Effector memory CD4-positive, alpha-beta T cell (primary cell): ENCODE data around the gene INTS11.

ENCODE experiments used
- DNase-seq, 3 donors: peaks; one replicate each; pipeline ENCODE4 v3.0.0-alpha.2; 2020
- H3K27ac ChIP-seq: 2 replicates; pipeline ENCODE4 v1.7.0; 2013; ENCODE audit warnings: mild to moderate bottlenecking, low read length, moderate library complexity; ENCODE audit not compliant: insufficient read depth, poor library complexity, severe bottlenecking
- H3K27me3 ChIP-seq: replicated peaks from 2 replicates; pipeline ENCODE4 v1.7.0; 2013; ENCODE audit warnings: mild to moderate bottlenecking, low read length; ENCODE audit not compliant: insufficient read depth, control insufficient read depth, poor library complexity, severe bottlenecking
- H3K36me3 ChIP-seq: 2 replicates; pipeline ENCODE4 v1.7.0; 2013; ENCODE audit warnings: mild to moderate bottlenecking, low read length, moderate library complexity; ENCODE audit not compliant: control insufficient read depth, insufficient read depth
- H3K4me1 ChIP-seq: 2 replicates; pipeline ENCODE4 v1.7.0; 2013; ENCODE audit warnings: low read length, mild to moderate bottlenecking; ENCODE audit not compliant: control insufficient read depth, insufficient read depth, poor library complexity, severe bottlenecking
- H3K4me3 ChIP-seq: 2 replicates; pipeline ENCODE4 v1.7.0; 2013; ENCODE audit warnings: low read length, low read depth, mild to moderate bottlenecking; ENCODE audit not compliant: insufficient read depth, poor library complexity, severe bottlenecking
- H3K9me3 ChIP-seq: 2 replicates; pipeline ENCODE4 v1.7.0; 2013; ENCODE audit warnings: mild to moderate bottlenecking, low read length, moderate library complexity; ENCODE audit not compliant: control insufficient read depth

INTS11 gene

GRCh38 chr1:1281533-1282321 lies 42.7 kb downstream of the INTS11 start:
- no peak for DNase-seq
- H3K4me3 ChIP-seq: no peak overlapping the region

GRCh38 chr1:1280782-1281481 lies 43.5 kb downstream of the INTS11 start:
- Histone ChIP-seq H3K27me3 (no peaks in the 10 kb centered on the region), H3K4me1 (no peaks in the 10 kb centered on the region), H3K36me3 (no peaks in the 10 kb centered on the region), H3K9me3 (no peaks in the 10 kb centered on the region), H3K4me3 (no peak overlapping the region), H3K27ac (no peak overlapping the region)
- no peak for DNase-seq

More at GRCh38 chr1:1281533-1282321, 42.7 kb downstream of the INTS11 start:
- H3K36me3 ChIP-seq: no peaks in the 10 kb centered on the region
- H3K27ac ChIP-seq: no peak overlapping the region
- H3K4me1 ChIP-seq: no peaks in the 10 kb centered on the region
- no peaks in the 10 kb centered on the region for H3K27me3 ChIP-seq
- no peaks in the 10 kb centered on the region for H3K9me3 ChIP-seq

GRCh38 chr1:1279028-1279427 lies 45.4 kb downstream of the INTS11 start:
- H3K36me3 ChIP-seq: no peaks in the 10 kb centered on the region
- H3K27ac ChIP-seq: no peak overlapping the region
- no peaks in the 10 kb centered on the region for H3K9me3 ChIP-seq
- DNase-seq: no peak
- peaks cover 4% of the 10 kb centered on the region for H3K4me1 ChIP-seq
- H3K27me3 ChIP-seq: no peaks in the 10 kb centered on the region
- no peak overlapping the region for H3K4me3 ChIP-seq

GRCh38 chr1:1278620-1279019 lies 45.8 kb downstream of the INTS11 start:
- H3K4me3 ChIP-seq: no peak overlapping the region
- no peak for DNase-seq
- H3K9me3 ChIP-seq: no peaks in the 10 kb centered on the region
- H3K36me3 ChIP-seq: no peaks in the 10 kb centered on the region
- H3K4me1 ChIP-seq: peaks cover 5% of the 10 kb centered on the region
- no peak overlapping the region for H3K27ac ChIP-seq
- no peaks in the 10 kb centered on the region for H3K27me3 ChIP-seq

- Histone ChIP-seq H3K27me3 (no peaks in the 10 kb centered on the region), H3K4me1 (peaks cover 24% of the 10 kb centered on the region), H3K36me3 (no peaks in the 10 kb centered on the region), H3K9me3 (no peaks in the 10 kb centered on the region), H3K4me3 (no peak overlapping the region), H3K27ac (no peak overlapping the region)
- DNase-seq: no peak
Measured at GRCh38 chr1:1275836-1276235, 48.6 kb downstream of the INTS11 start.

- Histone ChIP-seq H3K27me3 (no peaks in the 10 kb centered on the region), H3K36me3 (no peaks in the 10 kb centered on the region), H3K4me1 (peaks cover 27% of the 10 kb centered on the region), H3K9me3 (no peaks in the 10 kb centered on the region), H3K27ac (no peak overlapping the region), H3K4me3 (no peak overlapping the region)
- DNase-seq: no peak
Measured at GRCh38 chr1:1274931-1275431, 49.5 kb downstream of the INTS11 start.

- Histone ChIP-seq H3K4me1 (peaks cover 27% of the 10 kb centered on the region), H3K27me3 (no peaks in the 10 kb centered on the region), H3K27ac (peak overlapping the region; percentile 62), H3K4me3 (peak overlapping the region; percentile 72), H3K9me3 (no peaks in the 10 kb centered on the region), H3K36me3 (no peaks in the 10 kb centered on the region)
- DNase-seq: no peak
Measured at GRCh38 chr1:1274299-1274930, 50.0 kb downstream of the INTS11 start.

- Histone ChIP-seq H3K36me3 (no peaks in the 10 kb centered on the region), H3K27me3 (no peaks in the 10 kb centered on the region), H3K9me3 (no peaks in the 10 kb centered on the region), H3K4me1 (peaks cover 27% of the 10 kb centered on the region), H3K4me3 (peak within 1 kb of the TSS; percentile 72), H3K27ac (peak within 1 kb of the TSS; percentile 72)
- DNase-seq: peak; percentile 84 to 91 (median 89)
Measured at GRCh38 chr1:1273512-1274298, 50.8 kb downstream of the INTS11 start, which contains the start of gene UBE2J2. TSS of gene UBE2J2 (minus strand) at chr1:1273854. CDS start at chr1:1267992, 5,862 bp downstream.

- peak overlapping the region; percentile 72 for H3K4me3 ChIP-seq
- H3K27ac ChIP-seq: peak overlapping the region; percentile 72
- peaks cover 27% of the 10 kb centered on the region for H3K4me1 ChIP-seq
- DNase-seq: no peak
- no peaks in the 10 kb centered on the region for H3K27me3 ChIP-seq
- H3K36me3 ChIP-seq: peaks cover 4% of the 10 kb centered on the region
- no peaks in the 10 kb centered on the region for H3K9me3 ChIP-seq
Measured at GRCh38 chr1:1273209-1273511, 51.3 kb downstream of the INTS11 start.
